NCI-H2227 treated with DMSO at 0.1 percent for 48 hours (cell line): ENCODE data around the gene PLXNA3.
A peak's percentile ranks its signal among the peaks of the same experiment; 100 is the strongest.

Source experiments
- DNase-seq: peaks from one replicate; lab custom pipeline; 2025; lab: John Stamatoyannopoulos, UW

Gene PLXNA3

GRCh38 chrX:154458116-154458953, at the start of gene PLXNA3:
Gene PLXNA3 (plus strand): TSS chrX:154458281. CDS start chrX:154460184, 1,903 bp downstream.
- DNase-seq = no peak

- no peak for DNase-seq
These were observed 49.3 kb upstream of the PLXNA3 start for GRCh38 chrX:154408659-154409221.

DNA sequence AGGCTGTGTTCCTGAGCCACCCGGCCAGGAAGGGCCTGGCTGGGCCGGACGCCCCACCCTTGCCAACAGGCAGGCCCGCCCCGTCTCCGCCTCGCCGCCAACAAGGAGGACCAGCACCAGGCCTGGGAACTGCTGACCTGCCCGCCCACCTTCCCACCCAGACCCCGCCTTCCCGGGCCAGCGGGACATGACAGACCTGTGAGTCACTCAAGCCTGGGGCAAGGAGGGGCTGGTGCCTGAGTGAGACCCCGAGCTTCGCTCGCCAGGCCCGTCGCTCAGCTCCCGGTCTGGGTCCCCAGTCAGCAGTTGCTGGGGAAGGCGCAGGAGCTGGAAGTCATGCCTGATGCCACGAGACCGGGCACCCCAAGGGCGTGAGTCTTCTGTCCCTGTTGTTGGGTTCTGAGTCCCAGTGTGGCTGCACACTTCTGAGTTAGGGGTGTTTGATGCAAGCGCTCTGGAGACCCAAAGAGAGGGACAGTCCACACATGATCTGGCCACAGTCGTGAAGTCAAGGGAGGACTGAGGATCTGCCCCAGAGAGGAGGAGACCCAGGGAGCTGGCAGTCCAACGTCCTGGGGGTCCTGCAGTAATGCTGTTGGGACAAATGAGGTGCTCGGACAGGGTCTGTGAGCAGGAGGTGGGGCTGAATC, 48.7 kb upstream of the PLXNA3 start, which contains the start of gene DNASE1L1:
DNASE1L1 (minus strand) TSS at position 33 of the 650 bp plus-strand sequence. CDS start 3,686 bp downstream, outside the sequence.
- DNase-seq = no peak

GRCh38 chrX:154411981-154412340, 46.1 kb upstream of the PLXNA3 start:
- peak; percentile 9 for DNase-seq

GRCh38 chrX:154412468-154412867, 45.6 kb upstream of the PLXNA3 start:
- no peak for DNase-seq

- no peak for DNase-seq
These were observed 44.9 kb upstream of the PLXNA3 start for GRCh38 chrX:154413142-154413541.

GRCh38 chrX:154417157-154417556, 40.9 kb upstream of the PLXNA3 start:
- DNase-seq = peak; percentile 24

DNA sequence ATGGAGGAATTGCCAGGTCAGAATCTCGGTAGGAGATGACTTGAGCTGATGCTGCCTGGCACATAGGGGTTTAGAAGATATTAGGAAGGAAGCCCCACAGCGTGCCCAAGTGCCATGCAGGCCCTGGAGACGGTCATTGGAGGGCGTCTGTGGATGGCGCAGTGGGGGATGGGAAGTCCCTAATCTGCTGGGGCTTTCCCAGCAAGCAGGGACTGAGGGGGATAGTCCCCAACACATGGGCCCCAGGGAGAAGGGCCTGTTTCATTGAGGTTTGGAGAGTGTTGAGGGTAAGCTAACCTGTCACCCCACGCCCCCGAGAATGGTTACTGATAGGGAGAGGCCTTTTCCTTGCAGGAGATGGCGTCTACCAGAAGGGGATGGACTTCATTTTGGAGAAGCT, 38.9 kb upstream of the PLXNA3 start:
- DNase-seq = no peak

DNA sequence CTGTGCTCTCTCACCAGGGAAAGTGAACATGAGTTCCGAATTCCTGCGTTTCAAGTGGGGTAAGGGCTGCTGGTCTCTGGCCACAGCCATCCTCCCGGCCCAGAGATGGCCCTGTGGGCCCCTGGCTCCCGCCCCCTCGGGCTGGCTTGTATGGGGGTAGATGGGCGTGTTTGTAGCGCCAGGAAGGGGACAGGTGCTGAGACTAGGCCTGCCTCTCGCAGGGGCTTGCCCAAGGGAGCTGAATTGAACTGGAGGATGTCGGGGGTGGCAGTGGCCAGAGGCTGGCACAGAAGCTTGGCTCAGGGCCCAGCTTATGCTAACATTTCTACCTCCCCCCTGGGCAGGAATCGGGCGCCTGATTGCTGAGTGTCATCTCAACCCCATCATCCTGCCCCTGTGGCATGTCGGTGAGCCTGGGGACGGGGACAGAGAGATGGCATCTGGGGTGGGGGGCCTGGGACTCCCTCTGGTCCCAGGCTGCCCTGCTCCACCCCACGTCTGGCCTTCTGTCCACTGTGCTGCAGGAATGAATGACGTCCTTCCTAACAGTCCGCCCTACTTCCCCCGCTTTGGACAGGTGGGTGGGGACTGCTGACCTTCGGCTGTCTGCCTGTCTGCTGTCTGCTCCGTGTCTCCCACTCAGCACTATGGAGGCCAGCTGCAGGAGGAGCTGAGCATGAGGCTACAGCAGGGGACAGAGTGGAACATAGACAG, 38.2 kb upstream of the PLXNA3 start:
- DNase-seq = no peak

DNA sequence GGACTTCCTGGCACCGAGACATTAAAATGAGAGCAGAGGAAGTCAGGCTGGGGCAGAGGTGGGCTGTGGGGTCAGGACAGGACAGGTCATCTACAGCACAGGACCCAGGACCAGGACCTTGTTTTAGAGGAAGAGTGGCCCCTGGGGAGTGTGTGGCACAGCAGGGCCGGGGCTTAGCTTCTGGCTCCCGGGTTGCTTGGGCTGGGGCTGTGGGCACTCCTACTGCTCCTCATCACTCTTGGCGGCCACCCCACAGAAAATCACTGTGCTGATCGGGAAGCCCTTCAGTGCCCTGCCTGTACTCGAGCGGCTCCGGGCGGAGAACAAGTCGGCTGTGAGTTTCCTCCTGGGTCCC, 37.7 kb upstream of the PLXNA3 start:
- DNase-seq = no peak

DNA sequence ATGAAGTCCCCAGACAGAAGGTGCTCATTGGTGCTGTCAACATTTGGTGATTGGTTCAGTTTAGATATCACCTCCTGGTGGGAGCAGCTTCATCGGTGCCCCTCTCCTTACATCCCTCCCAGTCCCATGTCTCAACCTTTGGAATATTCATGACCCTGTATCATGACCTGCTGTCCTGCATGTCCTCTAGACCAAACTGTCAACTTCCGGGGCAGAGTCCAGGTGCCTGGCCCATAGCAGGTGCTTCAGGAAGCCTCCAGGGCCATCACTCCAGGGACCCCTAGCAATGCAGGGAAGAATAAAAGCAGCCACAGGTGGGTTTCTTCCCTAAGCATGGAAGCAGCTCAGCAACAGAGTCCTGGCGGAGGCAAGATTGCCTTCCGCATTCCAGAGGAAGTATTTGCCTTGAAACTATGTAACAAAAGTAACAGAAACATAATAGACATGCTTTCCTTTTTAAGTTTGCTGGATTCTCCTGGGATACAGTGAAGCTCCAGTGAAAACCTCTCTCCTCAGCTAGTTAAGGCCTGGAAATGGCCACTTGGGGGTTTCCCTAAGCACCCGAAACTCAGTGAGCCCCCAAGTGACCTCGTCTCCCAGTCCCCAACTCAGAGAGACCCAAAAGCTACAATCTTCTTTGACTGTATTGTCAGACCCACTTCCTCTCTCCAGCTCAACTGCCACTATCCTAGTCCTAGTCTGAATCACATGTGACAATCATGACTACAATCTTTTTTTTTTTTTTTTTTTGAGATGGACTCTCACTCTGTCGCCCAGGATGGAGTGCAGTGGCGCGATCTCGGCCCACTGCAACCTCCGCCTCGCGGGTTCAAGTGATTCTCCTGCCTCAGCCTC, 30.9 kb upstream of the PLXNA3 start:
- no peak for DNase-seq

- DNase-seq = peak; percentile 82
These were observed 29.6 kb upstream of the PLXNA3 start, which contains the start of gene ATP6AP1 for GRCh38 chrX:154428176-154429171. Gene ATP6AP1 (plus strand): TSS chrX:154428677. CDS start chrX:154428693, 16 bp downstream.

GRCh38 chrX:154429711-154430110, 28.4 kb upstream of the PLXNA3 start:
- DNase-seq = no peak

DNA sequence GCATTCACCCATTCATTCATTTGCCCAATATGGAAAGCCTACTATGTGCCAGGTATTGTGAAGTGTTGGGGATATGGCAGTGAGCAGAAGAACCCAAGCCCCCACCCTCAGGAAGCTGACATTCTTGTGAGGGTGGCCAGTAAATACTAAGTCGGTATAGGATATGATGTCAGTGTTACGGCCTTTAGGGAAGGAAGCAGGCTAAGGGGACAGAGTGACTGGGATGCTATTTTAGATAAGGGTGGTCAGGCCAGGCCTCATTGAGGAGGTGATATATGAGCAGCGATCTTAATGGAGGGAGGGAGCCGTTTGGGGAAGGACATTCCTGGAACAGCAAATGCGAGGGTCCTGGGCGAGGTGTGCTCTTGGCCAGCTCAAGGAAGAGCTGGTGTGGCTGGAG, 27.6 kb upstream of the PLXNA3 start:
- no peak for DNase-seq

DNA sequence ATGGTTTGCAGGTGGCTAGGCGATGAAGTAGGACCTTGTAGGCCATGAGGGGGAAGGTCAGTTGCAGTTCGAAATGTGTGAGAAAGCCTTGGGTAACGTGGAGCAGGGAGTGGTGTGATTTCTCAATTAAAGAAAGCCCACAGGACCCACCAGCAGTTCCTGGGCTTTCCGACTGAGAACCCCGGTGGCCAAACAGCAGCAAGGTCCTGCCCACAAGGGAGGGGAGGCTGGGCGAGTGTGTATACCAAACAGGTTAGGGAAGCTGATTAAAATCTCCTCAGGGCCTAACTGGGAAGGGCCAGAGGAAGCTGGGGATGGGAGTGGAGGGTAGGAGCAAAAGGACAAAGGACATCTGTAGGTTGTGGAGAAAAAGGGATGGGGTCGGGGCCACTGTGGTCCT, 27.2 kb upstream of the PLXNA3 start:
- DNase-seq = no peak

- no peak for DNase-seq
These were observed 26.7 kb upstream of the PLXNA3 start for GRCh38 chrX:154431341-154431740.

- no peak for DNase-seq
These were observed 25.9 kb upstream of the PLXNA3 start for GRCh38 chrX:154432210-154432609.

DNA sequence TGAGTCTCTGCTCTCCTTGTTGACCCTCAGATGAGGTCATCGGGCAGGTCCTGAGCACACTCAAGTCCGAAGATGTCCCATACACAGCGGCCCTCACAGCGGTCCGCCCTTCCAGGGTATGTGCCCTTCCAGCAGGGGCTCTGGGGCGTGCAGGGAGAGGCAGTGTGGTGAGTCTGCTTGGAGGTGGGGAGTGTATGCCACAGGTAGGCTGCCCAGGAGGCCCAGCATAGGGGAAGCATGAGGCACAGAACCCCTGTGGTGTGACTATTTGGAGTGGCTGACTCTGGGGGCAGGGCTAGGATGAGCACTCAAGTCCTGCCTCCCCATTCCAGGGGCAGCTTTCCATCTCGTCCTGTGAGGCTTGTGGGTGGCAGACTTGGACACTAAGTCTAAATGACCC, 24.5 kb upstream of the PLXNA3 start:
- no peak for DNase-seq

DNA sequence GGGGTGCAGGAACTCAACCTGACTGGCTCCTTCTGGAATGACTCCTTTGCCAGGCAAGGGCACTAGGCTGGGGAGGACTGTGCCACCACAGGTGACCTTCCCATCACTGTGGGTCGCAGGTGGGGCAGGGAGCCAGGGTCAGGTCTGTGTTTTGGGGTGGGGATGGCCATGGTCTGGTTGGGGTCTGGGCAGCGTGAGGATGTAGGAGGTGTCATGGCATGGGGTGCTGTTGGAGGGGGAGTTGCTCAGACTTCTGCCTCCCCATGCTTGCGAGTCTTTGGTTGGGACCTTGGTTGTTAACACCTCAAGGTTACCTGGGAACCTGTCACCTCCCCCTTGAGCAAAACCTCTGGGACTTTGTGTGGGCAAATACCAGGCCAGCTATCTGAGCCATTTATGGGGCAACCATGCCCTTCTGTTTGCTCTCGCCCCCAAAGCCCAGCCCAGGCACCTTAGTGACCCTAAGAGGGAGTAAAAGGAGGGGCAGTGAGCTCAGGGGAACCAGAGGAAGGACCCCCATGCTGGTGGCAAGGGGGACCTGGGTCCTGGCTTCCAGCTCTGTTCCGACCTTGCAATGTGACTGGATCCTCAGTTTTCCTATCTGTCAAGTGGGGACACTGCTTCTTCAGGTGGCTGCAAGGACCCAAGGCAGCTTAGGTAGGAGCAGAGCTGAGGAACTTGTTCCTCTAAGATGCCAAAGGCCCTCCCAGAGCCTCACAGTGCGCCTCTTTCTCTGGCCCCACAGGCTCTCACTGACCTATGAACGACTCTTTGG, 23.5 kb upstream of the PLXNA3 start:
- DNase-seq = no peak
